BLaER1 treated with 17β-estradiol and CSF1 and Interleukin-3, amounts not matched to agents 10 nM and 100 nM (cell line): ENCODE data around the gene SMIM8.

Experiments
- H3K27ac ChIP-seq, 11 experiments: shearing (Covaris generic); formaldehyde crosslinking; 2 replicates each; pipeline ENCODE4 v1.8.1; 2022
- H3K27me3 ChIP-seq, 11 experiments: shearing (Covaris generic); formaldehyde crosslinking; 2 replicates each; pipeline ENCODE4 v1.8.1; 2022
- H3K36me3 ChIP-seq, 11 experiments: shearing (Covaris generic); formaldehyde crosslinking; 2 replicates each; pipeline ENCODE4 v1.8.1; 2022
- H3K4me1 ChIP-seq, 10 experiments: shearing (Covaris generic); formaldehyde crosslinking; 2 replicates each; pipeline ENCODE4 v1.8.1; 2022
- H3K4me2 ChIP-seq, 11 experiments: shearing (Covaris generic); formaldehyde crosslinking; 2 replicates each; pipeline ENCODE4 v1.8.1; 2022
- H3K4me3 ChIP-seq, 10 experiments: shearing (Covaris generic); formaldehyde crosslinking; 2 replicates each; pipeline ENCODE4 v1.8.1; 2022
- H3K9ac ChIP-seq, 11 experiments: shearing (Covaris generic); formaldehyde crosslinking; 2 replicates each; pipeline ENCODE4 v1.8.1; 2022
- H3K9me3 ChIP-seq, 11 experiments: shearing (Covaris generic); formaldehyde crosslinking; replicated peaks in 1 of 11; 2 replicates each; pipeline ENCODE4 v1.8.1; 2022
- H4K20me1 ChIP-seq, 11 experiments: shearing (Covaris generic); formaldehyde crosslinking; 2 replicates each; pipeline ENCODE4 v1.8.1; 2022
- Cebpa-rat ChIP-seq, 11 experiments: shearing (Covaris generic); IDR thresholded peaks; 2 replicates each; pipeline ENCODE4 v1.8.1; 2022

SMIM8 gene

GRCh38 chr6:87322304-87323212 is at the start of gene SMIM8:
Gene SMIM8, plus strand, starts transcription at chr6:87322588. Its CDS starts 14,444 bp downstream, at chr6:87337032.
- Histone ChIP-seq H3K36me3 (no peaks in the 10 kb centered on the region), H3K4me1 (no peaks in the 10 kb centered on the region), H3K27me3 (no peaks in the 10 kb centered on the region), H3K27ac (peak within 1 kb of the TSS; percentile 29 to 71 (median 62); a peak in 19 of 22 replicates), H3K4me3 (peak within 1 kb of the TSS; percentile 64 to 78 (median 72)), H3K9ac (peak within 1 kb of the TSS; percentile 69 to 81 (median 77)), H3K4me2 (peak within 1 kb of the TSS; percentile 47 to 70 (median 56)), H4K20me1 (no peaks in the 10 kb centered on the region), H3K9me3 (no peaks in the 10 kb centered on the region)
- TF ChIP-seq Cebpa-rat (IDR thresholded peaks at IDR 0.05) = no peak

- H3K9ac ChIP-seq = no peak overlapping the region
- H4K20me1 ChIP-seq = no peaks in the 10 kb centered on the region
- H3K27ac ChIP-seq = no peak overlapping the region
- H3K4me3 ChIP-seq = no peak overlapping the region
- no peak for TF ChIP-seq Cebpa-rat (IDR thresholded peaks at IDR 0.05)
- H3K27me3 ChIP-seq = no peaks in the 10 kb centered on the region
- no peak overlapping the region for H3K4me2 ChIP-seq
- H3K4me1 ChIP-seq = peaks cover 0 to 8% (median 0%) of the 10 kb centered on the region in 10 experiments; a peak in 1 of 20 replicates
- no peaks in the 10 kb centered on the region for H3K36me3 ChIP-seq
- no peaks in the 10 kb centered on the region for H3K9me3 ChIP-seq
Measured at GRCh38 chr6:87274660-87275274, 47.6 kb upstream of the SMIM8 start.

DNA sequence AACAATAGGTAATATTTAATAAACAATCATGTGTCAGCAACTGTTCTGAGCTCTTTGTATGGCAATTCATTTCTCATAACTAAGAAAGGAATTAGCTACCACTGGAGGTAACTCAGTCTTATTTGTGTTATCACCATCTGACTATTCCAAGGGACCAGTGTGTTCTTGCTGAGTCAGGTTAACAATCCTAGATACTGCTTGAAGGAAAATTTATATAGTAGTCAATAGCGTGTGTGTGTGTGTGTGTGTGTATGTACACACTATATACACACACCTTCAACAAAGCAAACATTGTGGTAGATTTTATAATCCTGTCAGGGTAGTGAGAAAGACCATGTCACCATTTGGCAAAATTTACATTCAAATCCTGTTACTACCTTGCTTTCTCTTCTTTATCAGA is 45.8 kb upstream of the SMIM8 start:
- H3K36me3 ChIP-seq = no peaks in the 10 kb centered on the region
- no peaks in the 10 kb centered on the region for H3K9me3 ChIP-seq
- no peaks in the 10 kb centered on the region for H3K27me3 ChIP-seq
- no peak overlapping the region for H3K27ac ChIP-seq
- H3K4me2 ChIP-seq = no peak overlapping the region
- peaks cover 0 to 8% (median 0%) of the 10 kb centered on the region in 10 experiments; a peak in 1 of 20 replicates for H3K4me1 ChIP-seq
- H3K9ac ChIP-seq = no peak overlapping the region
- H4K20me1 ChIP-seq = no peaks in the 10 kb centered on the region
- no peak for TF ChIP-seq Cebpa-rat (IDR thresholded peaks at IDR 0.05)
- no peak overlapping the region for H3K4me3 ChIP-seq

- Histone ChIP-seq H3K4me3 (no peak overlapping the region), H3K9ac (no peak overlapping the region), H3K27me3 (no peaks in the 10 kb centered on the region), H3K36me3 (no peaks in the 10 kb centered on the region), H4K20me1 (no peaks in the 10 kb centered on the region), H3K4me1 (peaks cover 0 to 8% (median 0%) of the 10 kb centered on the region in 10 experiments; a peak in 1 of 20 replicates), H3K4me2 (no peak overlapping the region), H3K9me3 (no peaks in the 10 kb centered on the region), H3K27ac (no peak overlapping the region)
- TF ChIP-seq Cebpa-rat (IDR thresholded peaks at IDR 0.05) = no peak
Measured at GRCh38 chr6:87277123-87277522, 45.3 kb upstream of the SMIM8 start.

GRCh38 chr6:87279196-87279595 is 43.2 kb upstream of the SMIM8 start:
- TF ChIP-seq Cebpa-rat (IDR thresholded peaks at IDR 0.05) = no peak
- Histone ChIP-seq H3K27ac (no peak overlapping the region), H3K4me1 (peaks cover 0 to 8% (median 0%) of the 10 kb centered on the region in 10 experiments; a peak in 1 of 20 replicates), H3K9ac (no peak overlapping the region), H4K20me1 (no peaks in the 10 kb centered on the region), H3K27me3 (no peaks in the 10 kb centered on the region), H3K4me2 (no peak overlapping the region), H3K36me3 (no peaks in the 10 kb centered on the region), H3K4me3 (no peak overlapping the region), H3K9me3 (no peaks in the 10 kb centered on the region)

DNA sequence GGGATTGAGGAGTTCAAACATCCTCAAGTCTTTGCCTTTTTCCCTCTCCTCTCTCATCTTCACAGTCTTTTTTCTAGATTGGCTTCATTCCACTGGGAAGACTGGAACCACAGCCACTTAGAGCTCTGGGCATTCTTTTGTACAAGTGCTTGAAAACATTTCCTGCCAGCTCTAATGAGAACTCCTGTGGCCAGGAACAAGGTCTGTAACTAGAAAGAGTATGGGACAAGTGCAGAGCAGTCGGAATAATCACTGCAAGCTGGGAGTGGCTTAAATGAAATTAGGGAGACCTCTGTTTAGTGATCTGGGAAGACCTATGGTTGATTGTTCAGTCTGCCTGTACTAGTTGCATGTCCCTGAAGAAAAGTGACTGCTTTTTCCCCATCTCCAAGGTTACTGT is 41.0 kb upstream of the SMIM8 start:
- Histone ChIP-seq H3K4me3 (no peak overlapping the region), H3K4me1 (no peaks in the 10 kb centered on the region), H3K9ac (no peak overlapping the region), H3K27ac (no peak overlapping the region), H3K4me2 (no peak overlapping the region), H3K27me3 (no peaks in the 10 kb centered on the region), H4K20me1 (no peaks in the 10 kb centered on the region), H3K9me3 (no peaks in the 10 kb centered on the region), H3K36me3 (no peaks in the 10 kb centered on the region)
- TF ChIP-seq Cebpa-rat (IDR thresholded peaks at IDR 0.05) = no peak

DNA sequence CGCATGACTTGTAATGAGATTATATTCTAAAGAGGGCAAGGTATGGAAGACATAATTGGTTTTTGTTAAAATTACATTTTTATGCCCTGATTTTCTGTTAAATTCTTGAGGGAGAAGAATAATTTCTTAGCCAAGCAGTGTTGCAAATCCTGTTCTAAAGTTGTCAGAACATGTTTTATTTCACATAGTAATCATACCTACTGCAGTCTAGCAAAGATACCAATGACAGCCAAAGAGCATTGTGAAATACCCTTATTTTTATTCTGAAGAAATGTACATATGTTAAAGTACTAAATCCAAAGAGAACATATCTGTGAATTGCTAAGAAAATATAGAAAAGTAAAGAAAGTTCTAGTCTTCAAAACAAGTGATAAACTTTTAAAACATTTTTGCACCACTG is 39.6 kb upstream of the SMIM8 start:
- no peak for TF ChIP-seq Cebpa-rat (IDR thresholded peaks at IDR 0.05)
- Histone ChIP-seq H3K9me3 (no peaks in the 10 kb centered on the region), H3K4me2 (no peak overlapping the region), H3K4me3 (no peak overlapping the region), H3K4me1 (no peaks in the 10 kb centered on the region), H4K20me1 (no peaks in the 10 kb centered on the region), H3K27me3 (no peaks in the 10 kb centered on the region), H3K36me3 (no peaks in the 10 kb centered on the region), H3K27ac (no peak overlapping the region), H3K9ac (no peak overlapping the region)

DNA sequence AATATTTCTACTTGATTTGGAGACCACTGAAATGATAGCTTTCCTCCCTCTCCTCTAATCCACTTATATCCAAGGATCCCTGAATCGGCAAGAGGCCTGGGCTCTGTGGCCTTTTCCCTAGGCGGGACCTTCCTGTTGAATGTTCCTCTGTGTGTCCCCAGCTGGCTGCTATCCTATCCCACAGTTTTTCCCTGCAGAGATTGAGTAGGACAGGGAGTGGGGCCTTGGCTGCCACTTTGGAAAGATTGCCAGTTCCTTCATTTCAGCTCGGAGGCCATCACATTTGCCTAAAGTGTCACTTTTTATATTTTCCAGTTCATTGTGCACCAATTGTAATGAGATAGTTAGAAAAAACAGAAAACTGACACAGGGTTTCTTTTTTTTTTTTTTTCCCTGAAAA is 38.9 kb upstream of the SMIM8 start:
- no peak overlapping the region for H3K4me3 ChIP-seq
- no peak overlapping the region for H3K27ac ChIP-seq
- no peaks in the 10 kb centered on the region for H4K20me1 ChIP-seq
- no peaks in the 10 kb centered on the region for H3K9me3 ChIP-seq
- no peaks in the 10 kb centered on the region for H3K36me3 ChIP-seq
- H3K4me1 ChIP-seq = no peaks in the 10 kb centered on the region
- no peak overlapping the region for H3K4me2 ChIP-seq
- H3K9ac ChIP-seq = no peak overlapping the region
- TF ChIP-seq Cebpa-rat (IDR thresholded peaks at IDR 0.05) = no peak
- H3K27me3 ChIP-seq = no peaks in the 10 kb centered on the region

- H3K9ac ChIP-seq = no peak overlapping the region
- no peaks in the 10 kb centered on the region for H3K9me3 ChIP-seq
- no peak overlapping the region for H3K4me2 ChIP-seq
- no peaks in the 10 kb centered on the region for H3K27me3 ChIP-seq
- no peak overlapping the region for H3K27ac ChIP-seq
- peaks cover 0 to 11% (median 8%) of the 10 kb centered on the region in 10 experiments; a peak in 9 of 20 replicates for H3K4me1 ChIP-seq
- TF ChIP-seq Cebpa-rat (IDR thresholded peaks at IDR 0.05) = no peak
- H3K4me3 ChIP-seq = no peak overlapping the region
- no peaks in the 10 kb centered on the region for H3K36me3 ChIP-seq
- H4K20me1 ChIP-seq = no peaks in the 10 kb centered on the region
Measured at GRCh38 chr6:87287251-87287650, 35.1 kb upstream of the SMIM8 start.
